Rectal smooth muscle tissue (tissue), 1 donor: ENCODE measurements around the gene TMEM18.
"Not testable (repeated sequence)": the region's sequence is repeated elsewhere in the genome, so short reads cannot be mapped to it uniquely, and the experiment has no call there.

ENCODE experiments used
- H3K27ac ChIP-seq: one replicate; pipeline ENCODE4 v1.7.0; 2013; ENCODE audit warnings: low read depth, low read length, inconsistent platforms
- H3K27me3 ChIP-seq: one replicate; pipeline ENCODE4 v1.7.0; 2013; ENCODE audit warnings: low read length; ENCODE audit not compliant: control insufficient read depth, insufficient read depth
- H3K36me3 ChIP-seq: one replicate; pipeline ENCODE4 v1.7.0; 2013; ENCODE audit warnings: low read length; ENCODE audit not compliant: control insufficient read depth, insufficient read depth
- H3K4me1 ChIP-seq: one replicate; pipeline ENCODE4 v1.7.0; 2013; ENCODE audit warnings: low read length; ENCODE audit not compliant: control insufficient read depth, insufficient read depth
- H3K4me3 ChIP-seq: one replicate; pipeline ENCODE4 v1.7.0; 2013; ENCODE audit warnings: low read length
- H3K9ac ChIP-seq: one replicate; pipeline ENCODE4 v1.7.0; 2013; ENCODE audit warnings: low read length

Gene TMEM18

DNA sequence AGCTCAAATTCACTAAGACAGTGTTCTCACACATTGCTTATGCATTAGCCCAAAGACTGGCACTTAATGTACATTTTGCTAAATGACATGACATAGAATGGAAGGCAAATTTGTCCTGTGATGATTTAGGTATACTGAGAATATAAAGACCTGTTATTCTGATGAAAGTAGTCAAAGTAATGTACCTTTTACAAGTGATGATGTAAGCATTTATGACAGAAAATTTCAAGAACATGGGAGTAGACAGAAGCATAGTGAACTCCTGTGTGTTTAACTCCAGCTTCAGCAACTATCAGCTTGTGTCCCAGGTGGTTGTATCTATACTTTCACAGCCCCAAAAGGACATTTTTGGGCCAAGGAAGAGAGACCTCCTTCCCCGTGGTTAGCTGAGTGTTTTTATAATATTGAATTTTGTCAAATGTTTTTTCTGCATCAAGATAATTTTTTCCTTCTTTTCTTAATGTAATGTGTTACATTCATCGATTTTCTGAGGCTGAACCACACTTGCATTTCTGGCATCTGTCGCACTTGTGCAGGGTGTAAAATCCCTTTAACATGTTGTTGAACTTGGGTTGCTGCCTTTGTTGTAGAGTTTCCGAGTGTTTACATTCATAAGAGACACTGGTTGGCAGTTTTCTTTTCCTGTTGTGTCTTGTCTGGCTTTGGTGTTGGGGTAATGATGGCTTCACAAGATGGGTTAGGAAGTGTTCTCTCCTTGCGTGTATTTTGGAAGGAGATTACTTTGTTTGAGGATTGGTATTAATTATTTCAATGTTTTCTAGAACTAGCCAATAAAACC, 33.9 kb upstream of the TMEM18 start:
- H3K36me3 ChIP-seq: no peaks in the 10 kb centered on the region
- H3K27ac ChIP-seq: no peak overlapping the region
- no peak overlapping the region for H3K4me3 ChIP-seq
- H3K4me1 ChIP-seq: no peaks in the 10 kb centered on the region
- no peaks in the 10 kb centered on the region for H3K27me3 ChIP-seq
- no peak overlapping the region for H3K9ac ChIP-seq

DNA sequence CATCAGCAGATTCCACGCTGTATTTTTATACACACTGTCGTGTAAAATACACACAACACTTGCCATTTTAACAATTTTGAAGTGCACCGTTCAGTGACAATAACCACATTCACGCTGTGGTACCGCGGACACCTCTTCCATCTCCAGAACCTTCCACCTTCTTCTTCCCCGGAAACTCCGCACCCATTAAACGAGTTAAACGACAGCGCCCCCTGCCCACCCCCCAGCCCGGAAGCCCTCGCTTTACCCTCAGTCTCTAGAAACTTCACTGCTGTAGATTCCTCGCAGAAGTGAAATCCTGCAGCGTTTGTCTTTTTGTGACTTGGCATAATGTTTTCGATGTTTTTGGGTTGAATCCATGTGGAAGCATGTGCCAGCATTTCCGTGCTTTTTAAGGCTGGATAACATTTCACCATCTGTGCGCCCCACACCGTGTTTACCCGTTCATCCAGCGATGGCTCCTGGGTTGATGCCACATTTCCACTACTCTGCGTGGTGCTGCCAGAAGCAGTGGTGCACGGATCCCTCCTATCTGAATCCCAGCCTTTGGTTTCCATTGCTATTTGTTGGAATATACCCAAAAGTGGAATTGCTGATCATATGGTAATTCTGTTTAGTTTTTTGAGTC, 32.0 kb upstream of the TMEM18 start:
- Histone ChIP-seq H3K4me1 (no peaks in the 10 kb centered on the region), H3K9ac (no peak overlapping the region), H3K27me3 (no peaks in the 10 kb centered on the region), H3K4me3 (no peak overlapping the region), H3K36me3 (no peaks in the 10 kb centered on the region), H3K27ac (no peak overlapping the region)

DNA sequence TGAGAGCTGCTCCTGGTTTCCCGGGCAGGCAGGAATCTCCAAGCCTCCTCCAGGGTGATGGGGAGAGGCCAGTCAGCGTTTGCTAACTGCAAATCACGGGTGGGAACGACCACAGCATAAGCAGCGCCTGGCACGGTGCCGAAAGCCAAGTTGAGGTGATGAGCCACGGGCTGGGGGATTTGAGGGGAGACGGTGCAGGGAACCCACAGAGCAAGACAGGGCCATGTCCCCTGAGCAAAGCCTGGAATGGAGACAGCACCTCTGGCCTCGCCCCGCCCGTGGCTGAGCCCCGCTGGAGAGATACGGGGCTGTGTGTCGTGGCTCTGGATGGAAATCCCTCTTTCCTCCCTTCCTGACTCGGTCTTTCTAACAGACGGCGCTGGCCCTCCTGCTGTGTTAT, 31.5 kb upstream of the TMEM18 start:
- H3K27ac ChIP-seq: no peak overlapping the region
- no peaks in the 10 kb centered on the region for H3K36me3 ChIP-seq
- no peak overlapping the region for H3K9ac ChIP-seq
- H3K4me3 ChIP-seq: no peak overlapping the region
- no peaks in the 10 kb centered on the region for H3K27me3 ChIP-seq
- H3K4me1 ChIP-seq: no peaks in the 10 kb centered on the region

DNA sequence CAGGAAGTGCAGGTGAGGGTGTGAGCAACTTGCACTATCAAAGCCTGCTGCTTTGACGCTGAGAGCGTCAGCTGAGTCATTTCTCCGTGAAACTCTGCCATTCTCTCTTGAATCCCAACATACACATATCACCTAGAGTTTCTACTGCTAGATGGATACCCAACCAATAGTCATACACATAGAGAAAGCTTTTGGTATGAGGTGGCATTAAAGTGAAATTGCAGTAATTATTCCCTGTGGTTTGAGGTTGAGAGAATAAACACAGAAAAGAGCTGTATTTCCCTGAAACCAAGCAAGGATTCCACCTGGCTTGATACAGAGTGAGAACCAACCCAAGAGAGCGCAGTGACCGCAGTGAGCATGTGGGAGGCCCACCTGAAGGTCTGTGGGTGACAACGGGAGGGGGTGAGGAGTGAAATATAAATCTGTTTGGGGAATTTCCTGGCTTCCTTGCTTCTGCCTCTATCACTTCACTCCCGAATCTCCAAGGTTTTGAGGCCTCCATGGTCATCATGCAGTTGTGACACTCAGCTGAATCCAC, 28.8 kb upstream of the TMEM18 start:
- Histone ChIP-seq H3K9ac (no peak overlapping the region), H3K4me1 (no peaks in the 10 kb centered on the region), H3K27ac (no peak overlapping the region), H3K36me3 (no peaks in the 10 kb centered on the region), H3K27me3 (no peaks in the 10 kb centered on the region), H3K4me3 (no peak overlapping the region)

DNA sequence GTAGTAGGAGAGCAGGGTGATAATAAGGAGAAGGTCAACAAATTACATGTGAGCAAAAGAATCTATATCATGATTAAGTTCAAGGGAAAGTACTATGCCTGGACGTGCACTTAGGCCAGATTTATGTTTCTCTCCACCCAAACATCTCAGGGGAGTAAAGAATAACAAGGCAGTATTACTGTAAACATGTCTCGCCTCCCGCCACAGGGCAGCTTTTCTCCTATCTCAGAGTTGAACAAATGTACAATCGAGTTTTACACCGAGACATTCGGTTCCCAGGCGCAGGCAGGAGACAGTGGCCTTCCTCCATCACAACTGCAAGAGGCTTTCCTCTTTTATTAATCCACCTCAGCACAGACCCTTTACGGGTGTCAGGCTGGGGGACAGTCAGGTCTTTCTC, 25.6 kb upstream of the TMEM18 start:
- not testable (repeated sequence) for H3K27me3 ChIP-seq, H3K4me1 ChIP-seq, H3K36me3 ChIP-seq, H3K9ac ChIP-seq, H3K27ac ChIP-seq, H3K4me3 ChIP-seq

DNA sequence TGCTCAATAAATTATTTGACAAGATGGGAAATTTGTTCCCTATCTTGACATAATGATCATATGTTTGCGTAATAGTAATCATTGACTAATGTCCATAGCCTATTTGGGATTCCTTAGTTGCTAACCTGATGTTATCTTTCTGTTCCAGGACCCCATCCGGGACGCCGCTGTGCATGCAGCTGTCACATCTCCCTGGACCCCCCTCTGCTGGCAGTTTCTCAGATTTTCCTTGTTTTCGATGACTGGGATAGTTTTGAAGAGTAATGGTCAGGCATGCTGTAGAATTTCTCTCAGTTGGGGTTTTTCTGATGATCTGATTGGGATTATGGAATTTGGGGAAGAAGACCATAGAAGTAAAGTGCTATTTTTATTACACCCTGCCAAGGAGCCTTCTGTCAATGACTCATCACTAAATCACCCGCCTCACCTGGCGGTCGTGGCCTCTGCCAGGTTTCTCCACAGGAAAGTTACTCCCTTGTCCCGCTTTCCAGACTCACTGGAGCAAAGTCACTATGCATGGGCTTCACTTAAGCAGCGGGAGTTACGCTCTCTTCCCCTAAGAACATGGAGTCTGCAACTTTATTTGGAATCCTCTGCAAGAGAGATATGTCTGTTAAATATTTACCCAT, 19.9 kb upstream of the TMEM18 start:
- H3K4me1 ChIP-seq: no peaks in the 10 kb centered on the region
- H3K36me3 ChIP-seq: no peaks in the 10 kb centered on the region
- no peaks in the 10 kb centered on the region for H3K27me3 ChIP-seq
- no peak overlapping the region for H3K9ac ChIP-seq
- no peak overlapping the region for H3K27ac ChIP-seq
- H3K4me3 ChIP-seq: no peak overlapping the region

DNA sequence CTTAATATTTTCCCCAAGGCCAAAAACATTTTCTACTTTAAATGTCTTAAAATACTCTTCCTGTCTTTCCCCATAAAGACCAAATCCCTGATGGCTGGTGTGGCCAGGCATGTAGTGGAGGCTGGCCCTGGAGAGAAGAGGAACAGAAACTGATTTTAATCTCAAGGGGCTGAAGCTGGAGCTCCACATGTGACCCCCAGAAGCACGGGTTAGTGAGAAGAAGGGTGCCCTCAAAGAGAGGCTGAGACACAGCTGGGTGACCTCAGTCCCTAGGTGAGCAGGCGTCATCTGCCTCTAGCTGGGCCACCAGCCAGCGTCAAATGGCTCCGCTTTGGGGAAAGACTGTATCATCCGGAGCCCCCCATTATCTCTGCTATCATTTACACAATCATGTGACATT, 19.3 kb upstream of the TMEM18 start:
- no peaks in the 10 kb centered on the region for H3K4me1 ChIP-seq
- H3K9ac ChIP-seq: no peak overlapping the region
- H3K27me3 ChIP-seq: no peaks in the 10 kb centered on the region
- H3K4me3 ChIP-seq: no peak overlapping the region
- H3K27ac ChIP-seq: no peak overlapping the region
- H3K36me3 ChIP-seq: no peaks in the 10 kb centered on the region

DNA sequence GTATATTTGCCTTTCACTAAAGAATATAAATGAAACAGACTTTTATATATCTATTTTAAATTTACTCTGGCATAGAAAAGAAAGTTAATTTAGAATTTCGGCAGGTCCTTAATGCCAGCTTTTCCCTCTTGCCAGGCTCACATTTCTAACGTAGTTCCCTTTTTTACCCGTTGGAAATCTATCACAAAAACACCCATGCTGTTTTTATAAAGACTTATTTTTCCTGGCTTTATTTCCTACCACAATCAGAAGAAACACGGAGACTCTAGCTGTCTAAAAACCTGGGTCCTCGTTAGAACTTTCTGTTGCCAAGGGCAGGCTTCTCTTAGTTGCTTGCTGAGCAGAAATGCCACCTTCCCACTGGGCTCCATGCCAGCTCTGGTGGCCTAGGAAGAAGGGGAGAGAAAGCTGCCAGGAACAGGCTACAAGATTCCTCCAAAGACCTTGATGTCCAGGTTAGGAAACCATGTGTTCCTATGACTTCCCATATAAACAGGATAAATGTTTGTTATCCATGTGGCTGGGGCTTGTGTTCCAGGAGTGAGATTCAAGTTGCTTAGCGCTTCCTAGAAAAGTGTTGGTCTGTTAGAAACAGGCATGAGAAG, 17.8 kb upstream of the TMEM18 start:
- no peak overlapping the region for H3K9ac ChIP-seq
- H3K4me1 ChIP-seq: no peaks in the 10 kb centered on the region
- H3K36me3 ChIP-seq: no peaks in the 10 kb centered on the region
- H3K4me3 ChIP-seq: no peak overlapping the region
- no peak overlapping the region for H3K27ac ChIP-seq
- H3K27me3 ChIP-seq: no peaks in the 10 kb centered on the region

DNA sequence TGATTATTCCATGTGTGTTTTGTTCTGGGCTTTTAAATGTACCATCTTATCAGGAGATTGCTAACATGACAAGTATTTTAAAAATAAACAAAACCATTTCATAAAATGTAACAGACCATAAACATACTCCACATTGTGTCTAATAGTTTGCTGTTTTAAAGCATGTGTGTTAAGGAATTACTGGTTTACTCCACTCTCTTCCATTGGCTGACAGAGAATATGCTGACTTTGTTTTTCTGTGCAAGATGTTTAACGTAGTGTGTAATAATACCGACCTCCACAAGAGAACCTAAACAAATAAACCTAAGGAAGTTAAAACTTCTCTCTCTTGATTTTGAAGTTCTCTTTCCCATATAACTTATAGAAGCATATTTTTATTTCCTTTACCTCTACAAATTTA, 17.0 kb upstream of the TMEM18 start:
- Histone ChIP-seq H3K4me1 (no peaks in the 10 kb centered on the region), H3K36me3 (no peaks in the 10 kb centered on the region), H3K4me3 (no peak overlapping the region), H3K27me3 (no peaks in the 10 kb centered on the region), H3K9ac (no peak overlapping the region), H3K27ac (no peak overlapping the region)

DNA sequence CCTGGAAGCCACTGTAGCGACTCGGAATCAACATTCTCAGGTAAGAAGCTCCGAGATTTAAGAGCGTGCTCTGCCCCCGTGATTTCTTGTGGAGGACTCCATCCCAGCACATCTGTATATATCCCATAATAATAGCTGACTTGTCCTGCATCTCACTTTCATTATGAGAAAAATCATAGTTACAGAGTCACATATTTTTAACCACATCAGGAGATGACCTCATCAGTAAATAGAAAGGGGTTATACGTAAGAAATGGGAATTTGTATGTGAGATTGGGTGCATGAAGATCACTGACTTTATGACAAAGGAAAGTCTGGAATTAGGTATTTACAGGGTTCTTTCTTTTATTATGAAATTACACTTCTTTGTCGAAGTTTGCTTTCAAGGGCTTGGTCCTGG, 16.4 kb upstream of the TMEM18 start:
- H3K27me3 ChIP-seq: no peaks in the 10 kb centered on the region

DNA sequence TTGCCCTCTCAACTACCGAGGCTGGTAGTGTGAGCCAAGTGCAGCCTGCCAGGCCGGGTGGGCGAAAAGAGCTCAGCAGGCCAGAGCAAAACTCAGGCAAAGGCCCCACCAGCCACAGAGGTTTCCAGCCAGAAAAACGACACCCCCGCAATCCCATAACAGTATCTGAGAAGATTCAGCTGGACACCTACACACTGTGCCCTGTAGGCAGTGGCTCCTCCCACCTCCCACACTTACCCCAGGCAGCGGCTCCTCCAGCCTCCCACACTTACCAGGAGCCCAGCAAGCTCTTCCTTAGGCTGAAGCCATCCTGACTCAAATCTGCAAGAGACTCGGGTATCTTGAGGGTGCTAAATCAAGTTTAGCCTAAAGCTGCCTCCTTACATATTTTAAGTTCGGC, 15.6 kb upstream of the TMEM18 start:
- Histone ChIP-seq H3K27me3 (no peaks in the 10 kb centered on the region), H3K36me3 (no peaks in the 10 kb centered on the region), H3K27ac (no peak overlapping the region), H3K4me1 (no peaks in the 10 kb centered on the region), H3K4me3 (no peak overlapping the region), H3K9ac (no peak overlapping the region)

More for the DNA sequence above, 16.4 kb upstream of the TMEM18 start:
- H3K27ac ChIP-seq: no peak overlapping the region
- H3K4me3 ChIP-seq: no peak overlapping the region
- no peaks in the 10 kb centered on the region for H3K36me3 ChIP-seq
- no peak overlapping the region for H3K9ac ChIP-seq
- H3K4me1 ChIP-seq: no peaks in the 10 kb centered on the region
